A549 (cell line): ENCODE results near the gene SLC35B2. TPM values are rescaled to one million over a fixed set of nuclear protein-coding genes. Genes with fewer than 3 reads are reported as not detected.

Experiments used
- ATAC-seq, 2 experiments: fragments of 200-7000 bp in 1 of 2; fragments of >200 bp in 1 of 2; cut with Nextera tagmentation in 1 of 2; cut with Tn5 transposase in 1 of 2; 3 replicates each; pipeline versions ENCODE4 v1.8.0 to v1.9.1; 2018 to 2020; ENCODE audit warnings: mild to moderate bottlenecking in 1 of 2, moderate library complexity in 1 of 2
- CTCF ChIA-PET: fragments of 300-600 bp; sonication (Branson Sonifier 250); formaldehyde crosslinking; extraction: SDS; loops from one replicate; lab custom pipeline; 2021; ENCODE audit warnings: antibody characterized with exemption, inconsistent platforms; lab: Yijun Ruan, JAX
- POLR2A ChIA-PET: fragments of 350-600 bp; formaldehyde crosslinking; extraction: SDS; loops from one replicate; lab custom pipeline; 2021; ENCODE audit warnings: antibody characterized with exemption, inconsistent platforms; lab: Yijun Ruan, JAX
- DNase-seq, 2 experiments: peaks; one replicate each; pipeline versions ENCODE4 v3.0.0 to v3.0.0-alpha.2; 2011 to 2016; ENCODE audit warnings: low read depth in 1 of 2, low spot score in 1 of 2
- FAIRE-seq: peaks from 2 replicates; lab custom pipeline; 2011; peaks lifted over from hg19 to GRCh38; lab: Jason Lieb, UNC
- H3K27ac ChIP-seq, 2 experiments: fragments of >200 bp; sonication (Bioruptor Twin); formaldehyde crosslinking; 3 replicates each; pipeline ENCODE4 v1.5.1; 2016 to 2017
- H3K4me1 ChIP-seq: fragments of >200 bp; sonication (Bioruptor Twin); formaldehyde crosslinking; 3 replicates; pipeline ENCODE4 v1.6.1; 2016
- H3K4me2 ChIP-seq: fragments of >200 bp; sonication (Bioruptor Twin); formaldehyde crosslinking; 3 replicates; pipeline ENCODE4 v1.6.1; 2016
- H3K4me3 ChIP-seq: fragments of >200 bp; sonication (Bioruptor Twin); formaldehyde crosslinking; 3 replicates; pipeline ENCODE4 v1.5.1; 2016
- H3K9me3 ChIP-seq: fragments of >200 bp; sonication (Bioruptor Twin); formaldehyde crosslinking; 3 replicates; pipeline ENCODE4 v1.6.1; 2016
- BCL3 ChIP-seq: fragments of >200 bp; sonication (Bioruptor Twin); formaldehyde crosslinking; IDR thresholded peaks from 3 replicates; pipeline ENCODE4 v1.6.1; 2016
- CBX8 ChIP-seq: fragments of 200-600 bp; sonication (generic); IDR thresholded peaks from 2 replicates; pipeline ENCODE4 v1.6.1; 2016
- CTCF ChIP-seq: fragments of >200 bp; sonication (Bioruptor Twin); formaldehyde crosslinking; IDR thresholded peaks from 3 replicates; pipeline ENCODE4 v1.5.1; 2016
- EP300 ChIP-seq, 2 experiments: fragments of >200 bp; sonication (Bioruptor Twin); formaldehyde crosslinking; IDR thresholded peaks; 2 replicates in 1 of 2; 3 replicates in 1 of 2; pipeline ENCODE4 v1.6.1; 2016 to 2017
- FOSL2 ChIP-seq, 2 experiments: fragments of 450-650 bp in 1 of 2; fragments of >200 bp in 1 of 2; sonication (Bioruptor Twin) in 1 of 2; formaldehyde crosslinking; IDR thresholded peaks; 2 replicates each; pipeline versions ENCODE4 v1.5.0 to v1.6.1; 2016 to 2020; ENCODE audit warnings: mild to moderate bottlenecking in 1 of 2, moderate library complexity in 1 of 2
- GATA3 ChIP-seq: IDR thresholded peaks from 2 replicates; pipeline ENCODE4 v1.6.1; 2012; ENCODE audit warnings: borderline replicate concordance
- HEYL ChIP-seq: fragments of 250-450 bp; sonication (Bioruptor Pico); IDR thresholded peaks from 2 replicates; pipeline ENCODE4 v1.8.0; 2021; ENCODE audit warnings: mild to moderate bottlenecking, moderate library complexity
- HMGXB4 ChIP-seq: fragments of 250-450 bp; sonication (Bioruptor Pico); IDR thresholded peaks from 2 replicates; pipeline ENCODE4 v1.5.0; 2021; ENCODE audit warnings: mild to moderate bottlenecking, moderate library complexity, borderline replicate concordance
- HOXA7 ChIP-seq: fragments of 250-450 bp; sonication (Bioruptor Pico); IDR thresholded peaks from 2 replicates; pipeline ENCODE4 v1.5.0; 2020; ENCODE audit warnings: mild to moderate bottlenecking, moderate library complexity
- KDM1A ChIP-seq: fragments of 200-600 bp; sonication (generic); IDR thresholded peaks from 2 replicates; pipeline ENCODE4 v1.6.1; 2016; ENCODE audit warnings: low read depth, mild to moderate bottlenecking
- MAZ ChIP-seq: fragments of 150-350 bp; IDR thresholded peaks from 2 replicates; pipeline ENCODE4 v1.6.1; 2014; ENCODE audit warnings: antibody characterized with exemption, low read depth, low read length, borderline replicate concordance
- MYC ChIP-seq: IDR thresholded peaks from 2 replicates; pipeline ENCODE4 v1.6.1; 2012; ENCODE audit warnings: mild to moderate bottlenecking, inconsistent platforms, low read length, improper control_type of control experiment, borderline replicate concordance
- NFE2L2 ChIP-seq: fragments of 150-350 bp; conservative IDR thresholded peaks from 2 replicates; pipeline ENCODE4 v1.6.1; 2014; ENCODE audit warnings: low read length
- NR3C1 ChIP-seq: fragments of >200 bp; sonication (Bioruptor Twin); formaldehyde crosslinking; IDR thresholded peaks from 3 replicates; pipeline ENCODE4 v1.6.1; 2017
- PBX3 ChIP-seq: IDR thresholded peaks from 2 replicates; pipeline ENCODE4 v1.6.1; 2012
- PHF8 ChIP-seq: fragments of 200-600 bp; sonication (generic); IDR thresholded peaks from 2 replicates; pipeline ENCODE4 v1.6.1; 2016; ENCODE audit warnings: low read depth, mild to moderate bottlenecking, antibody characterized with exemption, moderate library complexity, borderline replicate concordance
- RFX5 ChIP-seq: fragments of 450-650 bp; IDR thresholded peaks from 2 replicates; pipeline ENCODE4 v1.7.1; 2014; ENCODE audit warnings: antibody characterized with exemption, mild to moderate bottlenecking, moderate library complexity
- WGBS: methylation state at CpG from one replicate; pipeline ENCODE4 v1.1.6; 2017; ENCODE audit errors: missing lambda C conversion rate; 5-methylcytosine and 5-hydroxymethylcytosine counted together
- polyA plus RNA-seq, 4 experiments: library from polyadenylated mRNA; depleted of rRNA in 3 of 4; stranded (reverse); fragments of >200 nt; fragmentation: RNase III in 1 of 4; extraction: RNeasy Plus Mini Kit Qiagen cat#74134 plus additional on column Dnase treatment in 1 of 4; gene quantifications; 2 replicates in 3 of 4; 3 replicates in 1 of 4; pipeline ENCODE4 v1.2.3, GENCODE V29; 2011 to 2017

The SLC35B2 gene
- polyA plus RNA-seq, 2 of the 4 experiments (the other 2 are of a cell fraction): 44.5 to 45.6 TPM

- ATAC-seq: no peak
These were observed 21.7 kb upstream of the SLC35B2 start for GRCh38 chr6:44278774-44279697.

More at GRCh38 chr6:44278774-44279697, 21.7 kb upstream of the SLC35B2 start:
- no peak overlapping the region for H3K4me2 ChIP-seq
- whole genome bisulfite sequencing: 27% methylated on average over 9 of the region's 9 CpGs
- H3K4me1 ChIP-seq: no peaks in the 10 kb centered on the region
- no peaks in the 10 kb centered on the region for H3K9me3 ChIP-seq
- DNase-seq (no peak), FAIRE-seq (no peak)
- H3K27ac ChIP-seq: no peak overlapping the region
- H3K4me3 ChIP-seq: no peak overlapping the region
- ChIA-PET CTCF (interaction anchor here (1.1 to 5.0 kb wide), 4 partner anchors 11 to 59 kb away, joined by 3 to 29 read pairs (median 6); no protein-coding TSS in a partner anchor), POLR2A (no interaction called here)
- TF ChIP-seq PBX3 (no peak), HEYL (no peak), MYC (no peak), GATA3 (no peak), KDM1A (no peak), RFX5 (no peak), NFE2L2 (no peak), MAZ (no peak), EP300 (IDR thresholded peaks at IDR 0.05) (no peak), CBX8 (no peak), HMGXB4 (CRISPR knock-in tag) (no peak), FOSL2 (IDR thresholded peaks at IDR 0.05) (no peak), FOSL2 (CRISPR knock-in tag; IDR thresholded peaks at IDR 0.05) (no peak), NR3C1 (no peak), BCL3 (no peak), PHF8 (no peak), CTCF (no peak), HOXA7 (CRISPR knock-in tag) (no peak)
